ENCODE measurements around the gene ZNF93.
"Not testable (repeated sequence)": the region's sequence is repeated elsewhere in the genome, so short reads cannot be mapped to it uniquely, and the experiment has no call there.

Gene ZNF93
- 2.2 to 18.4 (median 8.1) reads per million in 17 experiments for total RNA-seq

DNA sequence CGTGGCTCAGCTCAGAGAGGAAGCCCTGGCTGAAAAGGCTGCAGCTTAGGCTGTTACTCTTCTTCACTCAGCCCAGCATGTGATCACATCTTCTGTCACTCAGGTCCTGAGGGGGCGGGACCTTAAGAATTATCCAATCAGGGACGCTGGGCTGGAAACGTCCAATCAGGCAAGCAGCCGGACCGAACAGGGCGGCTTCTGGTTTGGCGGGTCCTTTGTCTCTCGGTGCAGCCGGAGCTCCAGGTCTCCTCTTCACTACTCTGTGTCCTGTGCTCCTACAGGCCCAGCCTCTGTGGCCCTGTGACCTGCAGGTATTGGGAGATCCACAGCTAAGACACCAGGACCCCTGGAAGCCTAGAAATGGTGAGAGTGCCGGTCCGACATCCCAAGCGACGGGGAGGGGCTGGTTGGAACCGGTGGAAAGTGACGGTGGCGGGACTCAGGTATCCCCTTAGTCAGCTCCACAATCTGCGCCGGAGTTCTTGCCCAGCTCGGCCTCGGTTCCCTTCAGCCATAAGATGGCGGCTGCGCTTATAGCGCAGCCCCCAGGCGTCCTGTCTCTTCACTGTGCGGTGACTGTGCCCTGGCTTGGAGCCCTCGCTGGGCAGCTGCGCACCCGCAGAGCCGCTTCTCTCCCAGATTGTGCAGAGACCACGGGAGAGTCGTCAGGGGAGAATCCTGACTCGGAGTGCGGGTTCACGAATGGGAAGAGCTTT, at the start of gene ZNF93:
Gene ZNF93, plus strand, starts transcription at position 218 of the 716 bp plus-strand sequence. Its CDS starts 143 bp downstream, at position 361.
- peak; percentile 93 to 96 (median 95) for DNase-seq

GRCh38 chr19:19851740-19852139, 49.0 kb upstream of the ZNF93 start:
- DNase-seq: not testable (repeated sequence)

DNA sequence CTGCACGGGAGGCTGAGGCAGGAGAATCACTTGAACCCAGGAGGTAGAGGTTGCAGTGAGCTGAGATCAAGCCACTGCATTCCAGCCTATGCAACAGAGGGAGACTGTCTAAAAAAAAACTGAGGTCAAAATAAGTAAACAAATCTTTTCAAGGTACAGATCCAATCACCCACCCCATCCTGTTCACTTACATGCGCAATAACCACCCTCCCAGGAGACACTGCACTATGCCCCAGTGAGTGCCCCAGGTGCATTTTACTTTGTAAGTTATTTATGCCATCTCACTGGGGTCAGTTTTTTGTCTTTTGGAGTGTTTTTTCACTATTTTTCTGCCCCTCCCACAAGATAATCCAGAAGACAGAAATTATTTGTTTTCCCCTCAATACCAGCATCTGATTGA, 42.0 kb upstream of the ZNF93 start:
- no peak for DNase-seq

DNA sequence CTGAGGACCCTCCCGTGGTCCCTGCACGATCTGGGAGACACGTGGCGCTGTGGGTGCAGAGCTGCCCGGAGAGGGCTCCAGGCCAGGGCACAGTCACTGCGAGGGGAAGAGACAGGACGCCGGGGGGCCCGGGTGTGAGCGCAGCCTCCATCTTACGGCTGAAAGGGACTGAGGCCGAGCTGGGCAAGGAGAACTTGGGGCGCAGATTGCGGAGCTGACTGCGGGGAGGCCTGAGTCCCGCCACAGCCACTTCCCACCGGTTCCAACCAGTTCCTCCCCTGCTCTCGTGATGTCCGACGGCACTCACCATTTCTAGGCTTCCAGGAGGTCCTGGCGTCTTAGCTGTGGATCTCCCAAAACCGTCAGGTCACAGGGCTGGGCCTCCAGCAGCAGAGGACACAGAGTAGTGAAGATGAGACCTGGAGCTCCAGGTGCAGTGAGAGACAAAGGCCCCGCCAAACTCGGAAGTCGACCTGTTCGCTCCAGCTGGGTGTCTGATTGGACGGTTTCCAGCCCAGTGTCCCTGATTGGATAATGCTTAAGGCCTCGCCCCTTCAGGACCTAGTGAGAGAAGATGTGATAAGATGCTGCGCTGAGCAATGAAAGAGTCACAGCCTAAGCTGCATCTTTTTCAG, 39.9 kb upstream of the ZNF93 start:
- DNase-seq: no peak

DNA sequence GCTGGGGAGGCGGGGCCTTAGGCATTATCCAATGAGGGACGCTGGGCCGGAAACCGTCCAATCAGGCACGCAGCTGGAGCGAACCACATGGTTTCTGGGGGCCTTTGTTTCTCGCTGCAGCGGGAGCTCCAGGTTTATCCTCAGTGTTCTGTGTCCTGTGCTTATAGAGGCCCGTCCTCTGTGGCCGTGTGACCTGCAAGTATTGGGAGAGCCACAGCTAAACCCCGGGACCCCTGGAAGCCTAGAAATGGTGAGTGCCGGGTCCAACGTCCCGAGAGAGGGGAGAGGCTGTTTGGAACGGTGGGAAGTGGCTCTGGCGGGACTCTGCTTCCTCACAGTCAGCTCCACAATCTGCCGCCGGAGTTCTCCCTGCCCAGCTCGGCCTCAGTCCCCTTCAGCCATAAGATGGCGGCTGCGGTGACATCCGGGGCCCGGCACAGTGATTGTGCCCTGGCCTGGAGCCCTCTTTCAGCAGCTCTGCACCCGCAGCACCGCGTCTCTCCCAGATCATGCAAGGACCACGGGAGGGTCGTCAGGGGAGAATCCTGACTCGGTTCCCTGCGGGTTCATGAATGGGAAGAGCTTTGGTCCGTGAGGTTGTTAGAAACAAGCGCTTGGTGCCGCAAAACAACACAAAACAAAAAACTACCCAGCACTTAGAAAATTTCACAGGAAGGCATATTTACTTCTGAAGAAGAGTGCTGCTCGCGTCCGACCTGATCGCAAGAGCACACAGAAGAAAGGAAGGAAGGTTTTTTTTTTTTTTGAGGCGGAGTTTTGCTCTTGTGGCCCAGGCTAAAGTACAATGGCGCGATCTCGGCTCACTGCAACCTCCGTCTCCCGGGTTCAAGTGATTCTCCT, 34.8 kb upstream of the ZNF93 start, which contains the start of gene ZNF253:
Gene ZNF253, plus strand, starts transcription at position 133 of the 861 bp plus-strand sequence. Its CDS starts 115 bp downstream, at position 248.
- peak; percentile 91 to 96 (median 94) for DNase-seq

- peak; percentile 6 to 47 (median 35) for DNase-seq
Measured at GRCh38 chr19:19866611-19867248, 34.0 kb upstream of the ZNF93 start.

- DNase-seq: not testable (repeated sequence)
Measured at GRCh38 chr19:19870086-19870485, 30.7 kb upstream of the ZNF93 start.

DNA sequence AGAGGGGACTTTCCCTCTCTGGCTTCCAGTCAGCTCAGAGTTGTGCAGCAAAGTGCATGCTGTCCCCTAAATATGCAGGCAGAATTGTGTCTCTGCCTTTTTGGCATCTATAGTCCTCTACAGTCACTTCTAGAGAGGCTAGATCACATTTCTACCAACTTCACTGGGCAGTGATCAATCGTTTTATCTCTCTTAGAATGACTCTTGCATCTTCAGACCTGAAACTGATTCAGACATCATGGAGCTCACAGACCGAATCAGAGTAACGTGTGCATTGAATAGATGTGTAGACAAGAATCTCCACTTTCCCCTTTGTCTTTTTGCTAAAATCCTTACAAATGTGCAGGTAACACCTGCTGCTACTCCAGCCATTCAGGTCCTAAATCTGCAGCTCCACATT, 28.8 kb upstream of the ZNF93 start:
- no peak for DNase-seq

DNA sequence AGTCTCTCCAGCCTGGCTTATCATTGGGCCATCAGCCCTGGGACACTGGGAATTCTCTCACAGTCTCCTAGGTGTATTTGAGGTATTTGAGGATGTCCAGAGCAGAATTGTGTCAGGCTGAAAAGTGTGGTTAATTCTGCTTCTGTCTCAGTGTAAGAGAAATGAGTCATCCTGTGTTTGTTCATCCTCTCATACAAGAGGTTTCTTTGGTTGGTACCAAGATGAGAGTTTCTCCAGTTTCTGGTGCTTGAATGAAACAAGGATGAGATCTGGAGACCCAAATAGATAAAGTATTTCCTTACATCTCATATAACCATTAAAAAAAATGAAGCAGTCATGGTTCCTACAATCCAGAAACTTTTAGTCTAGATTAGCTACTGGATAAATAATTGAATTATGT, 27.4 kb upstream of the ZNF93 start:
- DNase-seq: no peak

GRCh38 chr19:19877724-19878123, 23.0 kb upstream of the ZNF93 start:
- DNase-seq: no peak

DNA sequence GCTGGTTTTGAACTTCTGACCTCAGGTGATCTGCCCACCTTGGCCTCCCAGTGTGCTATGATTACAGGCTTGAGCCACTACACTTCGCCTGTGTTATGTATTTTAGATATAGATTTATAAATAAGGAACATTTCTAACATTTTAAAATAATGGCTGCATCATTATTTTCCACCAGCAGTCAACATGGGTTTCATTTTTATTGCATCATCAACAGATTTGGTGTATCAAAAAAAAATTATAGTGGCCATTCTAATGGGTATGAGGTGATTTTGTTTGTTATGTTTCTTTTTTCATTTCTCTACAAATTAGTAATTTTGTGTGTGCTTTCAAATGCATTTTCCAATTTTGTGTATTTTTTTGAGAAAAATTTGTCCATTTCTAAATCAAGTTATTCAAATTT, 16.2 kb upstream of the ZNF93 start:
- no peak for DNase-seq

GRCh38 chr19:19892055-19892941, 8.4 kb upstream of the ZNF93 start:
- not testable (repeated sequence) for DNase-seq

DNA sequence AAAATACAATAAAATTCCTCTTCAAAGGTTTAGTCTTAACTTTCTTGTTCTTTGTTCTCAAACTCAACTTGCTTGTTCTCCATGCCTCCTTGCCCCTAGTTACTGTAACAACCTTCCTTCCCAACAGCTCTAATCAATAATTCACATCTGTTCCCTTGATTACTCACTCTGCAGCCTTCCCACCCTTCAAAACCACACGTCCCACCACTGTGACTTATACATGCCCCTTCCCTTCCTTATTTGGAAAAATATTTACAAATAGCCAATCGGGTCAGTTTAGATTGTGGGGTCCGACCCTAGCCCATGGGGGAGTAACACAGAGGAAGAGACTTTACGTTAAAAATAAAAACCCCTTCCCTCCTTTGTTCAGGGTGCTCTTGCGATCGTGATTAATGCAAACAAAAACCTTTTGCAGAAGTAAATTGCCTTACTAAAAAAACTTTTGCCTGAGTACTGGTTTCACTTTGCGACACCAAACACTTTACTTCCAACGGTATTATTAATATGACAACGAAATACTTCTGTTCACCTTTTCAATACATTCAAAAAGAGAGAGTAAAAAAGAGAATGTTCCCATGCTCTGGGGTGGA, 512 bp upstream of the ZNF93 start:
- DNase-seq: no peak

DNA sequence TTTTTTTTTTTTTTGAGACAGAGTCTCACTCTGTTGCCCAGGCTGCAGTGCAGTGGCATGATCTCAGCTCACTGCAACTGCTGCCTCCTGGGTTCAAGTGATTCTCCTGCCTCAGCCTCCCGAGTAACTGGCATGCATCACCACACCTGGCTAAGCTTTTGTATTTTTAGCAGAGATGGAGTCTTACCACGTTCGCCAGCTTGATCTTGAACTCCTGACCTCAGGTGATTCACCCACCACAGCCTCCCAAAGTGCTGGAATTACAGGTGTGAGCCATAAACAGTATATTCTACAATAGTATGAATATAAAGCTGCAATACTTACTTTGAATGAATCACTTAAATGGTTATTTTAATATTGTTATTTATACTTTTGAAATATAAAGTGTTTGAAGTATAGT, 6.8 kb downstream of the ZNF93 start:
- DNase-seq: not testable (repeated sequence)

GRCh38 chr19:19909654-19910053, 8.9 kb downstream of the ZNF93 start:
- no peak for DNase-seq

DNA sequence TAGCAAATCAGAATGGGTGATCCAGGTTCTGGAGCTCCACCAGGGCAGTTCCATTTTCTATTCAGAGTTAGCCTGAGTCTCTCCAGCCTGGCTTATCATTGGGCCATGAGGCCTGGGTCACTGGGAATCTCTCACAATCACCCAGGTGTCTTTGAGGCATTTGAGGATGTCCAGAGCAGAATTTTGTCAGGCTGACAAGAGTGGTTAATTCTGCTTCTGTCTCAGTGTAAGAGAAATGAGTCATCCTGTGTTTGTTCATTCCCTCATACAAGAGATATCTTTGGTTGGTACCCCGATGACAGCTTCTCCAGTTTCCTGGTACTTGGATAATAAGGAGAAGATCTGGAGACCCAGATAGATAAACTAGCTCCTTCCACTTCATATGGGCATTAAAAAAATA, 10.4 kb downstream of the ZNF93 start:
- DNase-seq: no peak

GRCh38 chr19:19914596-19914995, 13.8 kb downstream of the ZNF93 start:
- no peak for DNase-seq

DNA sequence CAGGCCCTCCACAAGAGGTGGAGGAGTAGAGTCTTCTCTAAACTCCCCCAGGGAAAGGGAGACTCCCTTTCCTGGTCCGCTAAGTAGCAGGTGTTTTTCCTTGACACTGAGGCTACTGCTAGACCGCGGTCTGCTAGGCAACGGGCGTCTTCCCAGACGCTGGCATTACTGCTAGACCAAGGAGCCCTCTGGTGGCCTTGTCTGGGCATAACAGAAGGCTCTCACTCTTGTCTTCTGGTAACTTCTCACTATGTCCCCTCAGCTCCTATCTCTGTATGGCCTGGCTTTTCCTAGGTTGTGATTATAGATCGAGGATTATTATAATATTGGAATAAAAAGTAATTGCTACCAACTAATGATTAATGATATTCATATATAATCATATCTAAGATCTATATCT, 29.7 kb downstream of the ZNF93 start:
- DNase-seq: not testable (repeated sequence)

GRCh38 chr19:19933432-19934314, 32.9 kb downstream of the ZNF93 start:
- peak in 1 of 4 experiments; percentile 1 for DNase-seq

DNA sequence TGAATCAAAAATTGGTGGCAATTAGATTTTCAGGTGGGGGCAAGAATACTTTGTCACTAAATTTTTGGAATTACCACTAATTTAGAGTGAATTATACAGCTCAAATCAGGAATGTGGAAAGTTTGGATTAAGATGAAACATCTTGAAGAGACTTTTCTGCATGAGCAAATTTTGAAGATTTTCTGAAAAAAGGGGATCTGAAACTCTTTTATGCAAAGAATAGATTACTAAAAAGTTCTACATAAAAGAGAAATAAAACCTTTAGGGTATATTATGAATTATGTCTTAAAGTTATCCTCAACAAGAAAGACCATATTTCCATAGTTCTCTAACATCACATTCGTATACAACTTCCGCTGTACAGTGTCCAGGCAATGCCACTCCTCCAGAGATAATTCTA, 36.7 kb downstream of the ZNF93 start:
- DNase-seq: no peak
